HCT116 (cell line): ENCODE measurements around the gene C3orf22.

Source experiments
- CTCF ChIP-seq, 3 experiments: fragments of 200-600 bp in 1 of 3; sonication (generic) in 1 of 3; IDR thresholded peaks in 2 of 3; conservative IDR thresholded peaks in 1 of 3; 2 replicates each; pipeline ENCODE4 v1.5.1; 2012 to 2017; ENCODE audit warnings: low read depth in 2 of 3, low read length in 2 of 3, antibody characterized with exemption in 1 of 3, borderline replicate concordance in 1 of 3, control low read depth in 1 of 3, mild to moderate bottlenecking in 1 of 3, mixed read lengths in 1 of 3, mixed run types in 1 of 3, moderate library complexity in 1 of 3; ENCODE audit not compliant: insufficient read depth in 1 of 3
- EGR1 ChIP-seq: IDR thresholded peaks from 2 replicates; pipeline ENCODE4 v1.6.1; 2012; ENCODE audit warnings: low read depth
- ELF1 ChIP-seq: IDR thresholded peaks from 2 replicates; pipeline ENCODE4 v1.6.1; 2012; ENCODE audit warnings: low read depth, borderline replicate concordance
- EZH2 ChIP-seq: fragments of 200-600 bp; sonication (generic); IDR thresholded peaks from 2 replicates; pipeline ENCODE4 v1.6.1; 2017; ENCODE audit warnings: antibody characterized with exemption, mixed run types
- EZH2phosphoT487 ChIP-seq: fragments of 200-600 bp; IDR thresholded peaks from 2 replicates; pipeline ENCODE4 v1.6.1; 2018; ENCODE audit warnings: antibody characterized with exemption, borderline replicate concordance
- MAX ChIP-seq: IDR thresholded peaks from 2 replicates; pipeline ENCODE4 v1.6.1; 2012
- POLR2A ChIP-seq: IDR thresholded peaks from 2 replicates; pipeline ENCODE4 v1.7.0; 2011; ENCODE audit warnings: borderline replicate concordance; ENCODE audit not compliant: insufficient read depth, insufficient read length; ENCODE audit errors: extremely low read depth
- POLR2AphosphoS5 ChIP-seq: IDR thresholded peaks from 2 replicates; pipeline ENCODE4 v1.6.1; 2011; ENCODE audit warnings: mild to moderate bottlenecking, low read depth, low read length, moderate library complexity
- RAD21 ChIP-seq: IDR thresholded peaks from 2 replicates; pipeline ENCODE4 v1.6.1; 2012; ENCODE audit warnings: low read depth, mild to moderate bottlenecking
- REST ChIP-seq: IDR thresholded peaks from 2 replicates; pipeline ENCODE4 v1.6.1; 2012; ENCODE audit warnings: low read depth
- TCF7L2 ChIP-seq: IDR thresholded peaks from 2 replicates; pipeline ENCODE4 v1.7.0; 2011; ENCODE audit warnings: borderline replicate concordance, inconsistent platforms; ENCODE audit not compliant: insufficient read depth, insufficient read length; ENCODE audit errors: extremely low read depth
- YY1 ChIP-seq: IDR thresholded peaks from 2 replicates; pipeline ENCODE4 v1.6.1; 2011; ENCODE audit warnings: low read length, low read depth, moderate library complexity, mild to moderate bottlenecking; ENCODE audit not compliant: insufficient replicate concordance; ENCODE audit errors: extremely low read depth

- TF ChIP-seq CTCF (IDR thresholded peaks at IDR 0.05 in 2 of 3, conservative IDR thresholded peaks at IDR 0.05 in 1 of 3; ENCODE audit: borderline replicate concordance in 1 of 3, insufficient read depth in 1 of 3, low read depth in 2 of 3, low read length in 2 of 3), result no peak
- TF ChIP-seq REST, result no peak
- no peak for TF ChIP-seq MAX
- no peak for TF ChIP-seq TCF7L2
- no peak for TF ChIP-seq EZH2
- no peak for TF ChIP-seq ELF1
- TF ChIP-seq POLR2AphosphoS5, result no peak
- TF ChIP-seq RAD21, result no peak
- TF ChIP-seq YY1, result no peak
- TF ChIP-seq POLR2A, result no peak
- TF ChIP-seq EGR1, result no peak
- no peak for TF ChIP-seq EZH2phosphoT487
Observed at GRCh38 chr3:126517291-126517951, 41.3 kb downstream of the C3orf22 start, which contains the start of gene UROC1.
